KMS-11 (cell line): ENCODE measurements around the gene FPR3.

Experiments
- H2AFZ ChIP-seq: fragments of 200-600 bp; sonication (generic); 2 replicates; pipeline ENCODE4 v1.6.1; 2016; ENCODE audit warnings: antibody characterized with exemption, mixed run types, low read depth
- H3K27ac ChIP-seq: fragments of 200-600 bp; sonication (generic); 2 replicates; pipeline ENCODE4 v1.6.1; 2016; ENCODE audit warnings: mild to moderate bottlenecking, mixed run types
- H3K27me3 ChIP-seq: fragments of 200-600 bp; sonication (generic); 2 replicates; pipeline ENCODE4 v1.6.1; 2017; ENCODE audit warnings: mild to moderate bottlenecking, low read depth, mixed run types, moderate library complexity; ENCODE audit not compliant: insufficient read depth
- H3K36me3 ChIP-seq: fragments of 200-600 bp; sonication (generic); 2 replicates; pipeline ENCODE4 v1.6.1; 2017; ENCODE audit warnings: mild to moderate bottlenecking, mixed run types; ENCODE audit not compliant: insufficient read depth
- H3K4me1 ChIP-seq: fragments of 200-600 bp; sonication (generic); 2 replicates; pipeline ENCODE4 v1.6.1; 2016; ENCODE audit warnings: mild to moderate bottlenecking, low read depth, mixed run types; ENCODE audit not compliant: poor library complexity, severe bottlenecking
- H3K4me2 ChIP-seq: fragments of 200-600 bp; sonication (generic); 2 replicates; pipeline ENCODE4 v1.7.0; 2016; ENCODE audit warnings: mild to moderate bottlenecking, mixed run types
- H3K4me3 ChIP-seq: fragments of 200-600 bp; sonication (generic); IDR thresholded peaks from 2 replicates; pipeline ENCODE4 v1.6.1; 2017; ENCODE audit warnings: low read depth, low read length, mixed read lengths; ENCODE audit not compliant: insufficient read depth
- H3K79me2 ChIP-seq: fragments of 200-600 bp; sonication (generic); 2 replicates; pipeline ENCODE4 v1.6.1; 2016; ENCODE audit warnings: low read depth, mixed run types; ENCODE audit not compliant: insufficient read depth
- H3K9ac ChIP-seq: fragments of 200-600 bp; sonication (generic); 2 replicates; pipeline ENCODE4 v1.6.1; 2016; ENCODE audit warnings: mild to moderate bottlenecking, mixed run types
- H4K20me1 ChIP-seq: fragments of 200-600 bp; sonication (generic); 2 replicates; pipeline ENCODE4 v1.6.1; 2016; ENCODE audit warnings: mild to moderate bottlenecking, mixed run types; ENCODE audit not compliant: insufficient read depth
- TF ChIP-seq, protein P1 (sequence below): fragments of 200-600 bp; sonication (generic); conservative IDR thresholded peaks from 2 replicates; pipeline ENCODE4 v1.6.1; 2017; ENCODE audit warnings: low read depth, mild to moderate bottlenecking, antibody characterized with exemption, low read length, moderate library complexity, mixed read lengths

The FPR3 gene, protein sequence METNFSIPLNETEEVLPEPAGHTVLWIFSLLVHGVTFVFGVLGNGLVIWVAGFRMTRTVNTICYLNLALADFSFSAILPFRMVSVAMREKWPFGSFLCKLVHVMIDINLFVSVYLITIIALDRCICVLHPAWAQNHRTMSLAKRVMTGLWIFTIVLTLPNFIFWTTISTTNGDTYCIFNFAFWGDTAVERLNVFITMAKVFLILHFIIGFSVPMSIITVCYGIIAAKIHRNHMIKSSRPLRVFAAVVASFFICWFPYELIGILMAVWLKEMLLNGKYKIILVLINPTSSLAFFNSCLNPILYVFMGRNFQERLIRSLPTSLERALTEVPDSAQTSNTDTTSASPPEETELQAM

DNA sequence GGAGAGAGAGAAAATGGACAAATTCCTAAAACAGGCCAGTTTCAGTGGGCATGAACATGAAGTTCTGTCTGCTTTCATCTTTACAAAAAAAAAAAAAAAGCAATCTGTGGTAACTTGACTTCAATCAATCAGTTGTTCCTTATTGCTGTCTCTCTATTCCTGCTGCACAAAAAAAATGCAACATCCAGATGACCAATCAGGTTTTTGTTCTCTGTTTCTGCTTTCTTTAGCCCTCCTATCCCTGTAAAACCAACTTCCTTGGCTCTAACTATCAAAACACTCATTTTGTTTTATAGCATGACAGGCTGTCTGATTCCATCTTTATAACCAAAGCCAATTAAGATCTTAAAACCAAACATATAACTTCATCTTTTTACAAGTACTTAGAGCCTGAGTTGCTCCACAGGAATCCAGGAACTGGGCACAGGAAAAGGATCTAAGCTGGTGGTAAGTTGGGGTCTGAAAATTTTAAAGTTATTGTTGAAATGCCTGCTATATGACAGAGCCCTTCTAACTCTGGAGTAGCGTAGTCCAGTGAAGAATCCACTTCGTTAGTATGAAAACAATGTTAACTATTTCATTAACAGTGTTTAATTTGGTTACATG is at the start of gene FPR3:
FPR3 (plus strand) TSS at position 273 of the 606 bp plus-strand sequence. CDS start 28,592 bp downstream, outside the sequence.
- no peaks in the 10 kb centered on the region for H3K79me2 ChIP-seq
- H4K20me1 ChIP-seq: no peaks in the 10 kb centered on the region
- H3K4me3 ChIP-seq: no peak within 1 kb of the TSS
- H3K36me3 ChIP-seq: no peaks in the 10 kb centered on the region
- H3K9ac ChIP-seq: no peak within 1 kb of the TSS
- H3K27me3 ChIP-seq: no peaks in the 10 kb centered on the region
- H3K27ac ChIP-seq: no peak within 1 kb of the TSS
- H3K4me2 ChIP-seq: no peak within 1 kb of the TSS
- H2AFZ ChIP-seq: no peak within 1 kb of the TSS
- TF ChIP-seq, protein P1, sequence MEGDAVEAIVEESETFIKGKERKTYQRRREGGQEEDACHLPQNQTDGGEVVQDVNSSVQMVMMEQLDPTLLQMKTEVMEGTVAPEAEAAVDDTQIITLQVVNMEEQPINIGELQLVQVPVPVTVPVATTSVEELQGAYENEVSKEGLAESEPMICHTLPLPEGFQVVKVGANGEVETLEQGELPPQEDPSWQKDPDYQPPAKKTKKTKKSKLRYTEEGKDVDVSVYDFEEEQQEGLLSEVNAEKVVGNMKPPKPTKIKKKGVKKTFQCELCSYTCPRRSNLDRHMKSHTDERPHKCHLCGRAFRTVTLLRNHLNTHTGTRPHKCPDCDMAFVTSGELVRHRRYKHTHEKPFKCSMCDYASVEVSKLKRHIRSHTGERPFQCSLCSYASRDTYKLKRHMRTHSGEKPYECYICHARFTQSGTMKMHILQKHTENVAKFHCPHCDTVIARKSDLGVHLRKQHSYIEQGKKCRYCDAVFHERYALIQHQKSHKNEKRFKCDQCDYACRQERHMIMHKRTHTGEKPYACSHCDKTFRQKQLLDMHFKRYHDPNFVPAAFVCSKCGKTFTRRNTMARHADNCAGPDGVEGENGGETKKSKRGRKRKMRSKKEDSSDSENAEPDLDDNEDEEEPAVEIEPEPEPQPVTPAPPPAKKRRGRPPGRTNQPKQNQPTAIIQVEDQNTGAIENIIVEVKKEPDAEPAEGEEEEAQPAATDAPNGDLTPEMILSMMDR: no peak
- no peaks in the 10 kb centered on the region for H3K4me1 ChIP-seq

DNA sequence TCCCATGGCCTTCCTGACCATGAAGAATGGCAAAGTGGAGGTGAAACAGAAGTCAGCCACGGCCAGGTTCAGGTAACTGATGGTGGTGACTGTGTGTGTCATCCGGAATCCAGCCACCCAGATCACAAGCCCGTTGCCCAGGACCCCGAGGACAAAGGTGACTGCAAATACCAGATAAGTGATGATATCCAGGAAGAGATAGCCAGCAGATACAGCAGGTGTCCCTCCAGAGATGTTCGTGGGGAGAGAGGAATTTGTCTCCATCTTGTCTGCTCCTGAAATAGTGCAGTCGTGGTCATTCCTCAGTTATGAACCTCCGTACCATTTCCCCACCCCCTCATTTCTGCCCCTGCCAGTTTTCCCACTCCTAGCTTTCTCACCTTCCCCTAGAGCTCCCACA is 48.2 kb upstream of the FPR3 start:
- Histone ChIP-seq H3K79me2 (no peaks in the 10 kb centered on the region), H3K4me1 (no peaks in the 10 kb centered on the region), H3K9ac (no peak overlapping the region), H3K4me3 (no peak overlapping the region), H2AFZ (no peak overlapping the region), H3K27ac (no peak overlapping the region), H3K36me3 (no peaks in the 10 kb centered on the region), H3K27me3 (no peaks in the 10 kb centered on the region), H4K20me1 (no peaks in the 10 kb centered on the region), H3K4me2 (no peak overlapping the region)
- TF ChIP-seq, protein P1: no peak

DNA sequence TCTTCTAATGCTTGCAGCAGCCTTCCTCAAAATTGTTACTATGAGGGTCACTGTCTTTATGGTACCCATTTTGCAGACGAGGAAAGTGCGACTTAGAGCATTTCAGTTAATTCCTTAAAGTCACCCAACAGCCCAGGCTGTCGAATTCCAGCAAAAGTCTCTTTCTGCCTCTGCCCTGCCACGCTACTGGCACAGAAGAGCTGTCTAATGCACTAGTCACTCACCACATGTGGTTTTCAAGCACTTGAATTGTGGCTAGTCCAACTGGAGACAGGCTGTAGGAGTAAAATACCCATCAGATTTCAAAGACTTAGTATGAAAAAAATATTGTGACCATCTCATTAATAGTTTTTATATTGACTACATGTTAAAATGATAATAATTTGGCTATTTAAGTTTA is 45.0 kb upstream of the FPR3 start:
- Histone ChIP-seq H4K20me1 (no peaks in the 10 kb centered on the region), H3K79me2 (no peaks in the 10 kb centered on the region), H2AFZ (no peak overlapping the region), H3K9ac (no peak overlapping the region), H3K36me3 (no peaks in the 10 kb centered on the region), H3K4me3 (no peak overlapping the region), H3K4me2 (no peak overlapping the region), H3K27ac (no peak overlapping the region), H3K27me3 (no peaks in the 10 kb centered on the region), H3K4me1 (no peaks in the 10 kb centered on the region)
- TF ChIP-seq, protein P1: no peak

DNA sequence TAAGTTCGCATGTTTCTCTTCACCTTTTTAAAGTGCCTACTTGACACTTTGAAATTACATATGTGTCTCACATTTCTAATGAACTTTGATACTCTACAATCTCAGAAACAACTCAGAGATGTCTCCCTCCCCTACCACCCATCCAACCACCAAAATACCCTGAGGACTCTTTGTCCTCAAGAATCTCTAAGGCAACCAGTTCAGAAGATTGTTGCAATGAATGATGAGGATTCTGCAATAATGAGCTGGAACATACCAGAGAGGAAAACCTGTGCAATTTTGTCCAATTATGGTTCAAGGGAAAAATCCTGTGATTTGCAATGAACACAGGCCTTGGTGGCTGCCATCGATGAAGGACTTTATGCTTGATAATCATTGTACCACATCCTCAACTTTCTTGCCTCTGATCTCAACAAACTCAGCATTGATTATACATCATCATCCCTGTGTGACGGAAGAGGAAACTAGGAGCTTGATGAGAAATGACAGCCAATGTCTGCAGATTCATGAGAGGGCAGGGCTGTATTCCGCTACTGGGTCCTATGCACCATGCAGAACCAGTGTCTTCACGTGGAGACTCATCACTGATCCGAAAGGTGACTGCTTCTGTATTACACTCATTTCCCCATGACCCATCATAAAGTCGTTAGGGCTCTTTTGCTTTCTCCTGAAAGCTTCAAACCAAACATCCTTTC is 44.4 kb upstream of the FPR3 start:
- no peak overlapping the region for H3K27ac ChIP-seq
- H3K4me1 ChIP-seq: no peaks in the 10 kb centered on the region
- H3K79me2 ChIP-seq: no peaks in the 10 kb centered on the region
- H3K27me3 ChIP-seq: no peaks in the 10 kb centered on the region
- no peaks in the 10 kb centered on the region for H3K36me3 ChIP-seq
- no peak overlapping the region for H3K4me3 ChIP-seq
- TF ChIP-seq, protein P1: no peak
- H3K9ac ChIP-seq: no peak overlapping the region
- H4K20me1 ChIP-seq: no peaks in the 10 kb centered on the region
- H2AFZ ChIP-seq: no peak overlapping the region
- no peak overlapping the region for H3K4me2 ChIP-seq
